ENCODE data around the gene GNG4.
"Not testable (repeated sequence)": the region's sequence is repeated elsewhere in the genome, so short reads cannot be mapped to it uniquely, and the experiment has no call there.

The GNG4 gene

GRCh38 chr1:235583511-235584001 lies 66.0 kb downstream of the GNG4 start:
- no peak overlapping the region for H3K4me3 ChIP-seq (ENCODE audit: low read depth, low read length)
- TF ChIP-seq CTCF (conservative IDR thresholded peaks at IDR 0.05; ENCODE audit: low read depth, low read length) = peak; percentile 45
- DNase-seq (ENCODE audit: low read depth) = peak; percentile 13

GRCh38 chr1:235582130-235582529 lies 67.5 kb downstream of the GNG4 start:
- DNase-seq (ENCODE audit: low read depth) = no peak
- TF ChIP-seq CTCF (conservative IDR thresholded peaks at IDR 0.05; ENCODE audit: low read depth, low read length) = no peak
- no peak overlapping the region for H3K4me3 ChIP-seq (ENCODE audit: low read depth, low read length)

GRCh38 chr1:235579891-235580290 lies 69.7 kb downstream of the GNG4 start:
- no peak overlapping the region for H3K4me3 ChIP-seq (ENCODE audit: low read depth, low read length)
- no peak for TF ChIP-seq CTCF (conservative IDR thresholded peaks at IDR 0.05; ENCODE audit: low read depth, low read length)
- DNase-seq (ENCODE audit: low read depth) = no peak

- no peak for TF ChIP-seq CTCF (conservative IDR thresholded peaks at IDR 0.05; ENCODE audit: low read depth, low read length)
- no peak overlapping the region for H3K4me3 ChIP-seq (ENCODE audit: low read depth, low read length)
- no peak for DNase-seq (ENCODE audit: low read depth)
Measured at GRCh38 chr1:235575597-235575996, 74.0 kb downstream of the GNG4 start.

- no peak overlapping the region for H3K4me3 ChIP-seq (ENCODE audit: low read depth, low read length)
- DNase-seq (ENCODE audit: low read depth) = no peak
- TF ChIP-seq CTCF (conservative IDR thresholded peaks at IDR 0.05; ENCODE audit: low read depth, low read length) = no peak
Measured at GRCh38 chr1:235573880-235574279, 75.7 kb downstream of the GNG4 start.

- not testable (repeated sequence) for DNase-seq (ENCODE audit: low read depth); H3K4me3 ChIP-seq (ENCODE audit: low read depth, low read length)
Measured at GRCh38 chr1:235572971-235573370, 76.6 kb downstream of the GNG4 start.

GRCh38 chr1:235571482-235571881 lies 78.1 kb downstream of the GNG4 start:
- TF ChIP-seq CTCF (conservative IDR thresholded peaks at IDR 0.05; ENCODE audit: low read depth, low read length) = no peak
- H3K4me3 ChIP-seq (ENCODE audit: low read depth, low read length) = no peak overlapping the region
- no peak for DNase-seq (ENCODE audit: low read depth)

Measured in choroid plexus epithelial cell (primary cell).